Activated CD4-positive, alpha-beta memory T cell treated with anti-CD3 and anti-CD28 coated beads for 36 hours (primary cell): ENCODE results near the gene LRMDA. TPM values are rescaled to one million over a fixed set of nuclear protein-coding genes. Genes with fewer than 3 reads are reported as not detected.

Experiments
- CTCF ChIA-PET: fragments of 350-600 bp; sonication (Branson Sonifier 250); formaldehyde crosslinking; loops from one replicate; lab custom pipeline; 2021; ENCODE audit warnings: antibody characterized with exemption, inconsistent platforms; lab: Charles Lee
- POLR2A ChIA-PET: fragments of 350-600 bp; sonication (Branson Sonifier 250); formaldehyde crosslinking; loops from one replicate; lab custom pipeline; 2021; ENCODE audit warnings: antibody characterized with exemption; lab: Charles Lee
- DNase-seq: peaks from one replicate; pipeline ENCODE4 v3.0.0-alpha.2; 2020
- H3K27ac Mint-ChIP-seq: one replicate; pipeline ENCODE4 v1.8.0; 2021; ENCODE audit warnings: mixed read lengths
- H3K27me3 Mint-ChIP-seq: one replicate; pipeline ENCODE4 v1.8.0; 2021; ENCODE audit warnings: mixed read lengths
- H3K36me3 Mint-ChIP-seq: one replicate; pipeline ENCODE4 v1.8.0; 2021; ENCODE audit warnings: mixed read lengths
- H3K4me1 Mint-ChIP-seq: one replicate; pipeline ENCODE4 v1.8.0; 2021; ENCODE audit warnings: low read depth, mixed read lengths
- H3K4me3 Mint-ChIP-seq: one replicate; pipeline ENCODE4 v1.8.0; 2021; ENCODE audit warnings: mild to moderate bottlenecking, mixed read lengths
- H3K9me3 Mint-ChIP-seq: one replicate; pipeline ENCODE4 v1.8.0; 2021; ENCODE audit warnings: mixed read lengths
- intact Hi-C: fragments of 100-400 bp; cut with micrococcal nuclease; formaldehyde crosslinking; loops from one replicate; pipeline ENCODE4 v1.15.1; 2023
- total RNA-seq, 2 experiments: library from RNA; stranded (reverse); gene quantifications; one replicate each; pipeline ENCODE4 v1.2.3, GENCODE V29; 2021

LRMDA gene
- total RNA-seq, 2 experiments from 2014 or later, result not detected

- Mint-ChIP-seq H3K27ac (no peak overlapping the region), H3K4me3 (no peak overlapping the region), H3K36me3 (no peaks in the 10 kb centered on the region), H3K4me1 (no peaks in the 10 kb centered on the region), H3K9me3 (no peaks in the 10 kb centered on the region), H3K27me3 (peaks cover 9% of the 10 kb centered on the region)
- DNase-seq, result no peak
- ChIA-PET CTCF (no interaction called here), POLR2A (no interaction called here)
- intact Hi-C loops, result no loop called here
Observed at GRCh38 chr10:75817198-75817597, 385.8 kb downstream of the LRMDA start.

GRCh38 chr10:75818552-75818951, 387.1 kb downstream of the LRMDA start:
- H3K4me1 Mint-ChIP-seq, result no peaks in the 10 kb centered on the region
- H3K27me3 Mint-ChIP-seq, result peaks cover 9% of the 10 kb centered on the region
- no peaks in the 10 kb centered on the region for H3K9me3 Mint-ChIP-seq

GRCh38 chr10:75825235-75825634, 393.8 kb downstream of the LRMDA start:
- Mint-ChIP-seq H3K4me3 (no peak overlapping the region), H3K4me1 (no peaks in the 10 kb centered on the region), H3K27me3 (peaks cover 2% of the 10 kb centered on the region), H3K36me3 (no peaks in the 10 kb centered on the region), H3K27ac (no peak overlapping the region), H3K9me3 (no peaks in the 10 kb centered on the region)
- intact Hi-C loops, result no loop called here
- no peak for DNase-seq
- ChIA-PET CTCF (no interaction called here), POLR2A (no interaction called here)

More at GRCh38 chr10:75818552-75818951, 387.1 kb downstream of the LRMDA start:
- intact Hi-C loops, result no loop called here
- Mint-ChIP-seq H3K4me3 (no peak overlapping the region), H3K27ac (no peak overlapping the region), H3K36me3 (no peaks in the 10 kb centered on the region)
- ChIA-PET CTCF (no interaction called here), POLR2A (no interaction called here)
- no peak for DNase-seq

- Mint-ChIP-seq H3K27ac (no peak overlapping the region), H3K36me3 (no peaks in the 10 kb centered on the region), H3K4me1 (no peaks in the 10 kb centered on the region), H3K27me3 (peaks cover under 1% of the 10 kb centered on the region), H3K4me3 (no peak overlapping the region), H3K9me3 (no peaks in the 10 kb centered on the region)
- CTCF ChIA-PET, result no interaction called here
- intact Hi-C loops, result no loop called here
- DNase-seq, result no peak
- POLR2A ChIA-PET, result no interaction called here
Observed at GRCh38 chr10:75825661-75826060, 394.2 kb downstream of the LRMDA start.

- intact Hi-C loops, result no loop called here
- CTCF ChIA-PET, result no interaction called here
- no peaks in the 10 kb centered on the region for H3K4me1 Mint-ChIP-seq
- peaks cover 2% of the 10 kb centered on the region for H3K27me3 Mint-ChIP-seq
- POLR2A ChIA-PET, result no interaction called here
- H3K4me3 Mint-ChIP-seq, result no peak overlapping the region
- no peaks in the 10 kb centered on the region for H3K9me3 Mint-ChIP-seq
- no peak for DNase-seq
- H3K27ac Mint-ChIP-seq, result no peak overlapping the region
- no peaks in the 10 kb centered on the region for H3K36me3 Mint-ChIP-seq
Observed at GRCh38 chr10:75826846-75827245, 395.4 kb downstream of the LRMDA start.

- DNase-seq, result no peak
- no peaks in the 10 kb centered on the region for H3K4me1 Mint-ChIP-seq
- CTCF ChIA-PET, result no interaction called here
- peaks cover 2% of the 10 kb centered on the region for H3K9me3 Mint-ChIP-seq
- POLR2A ChIA-PET, result no interaction called here
- H3K27ac Mint-ChIP-seq, result no peak overlapping the region
- H3K36me3 Mint-ChIP-seq, result no peaks in the 10 kb centered on the region
- intact Hi-C loops, result no loop called here
- no peak overlapping the region for H3K4me3 Mint-ChIP-seq
- peaks cover 2% of the 10 kb centered on the region for H3K27me3 Mint-ChIP-seq
Observed at GRCh38 chr10:75827587-75828021, 396.2 kb downstream of the LRMDA start.

GRCh38 chr10:75828413-75828812, 397.0 kb downstream of the LRMDA start:
- no peak for DNase-seq
- peaks cover 2% of the 10 kb centered on the region for H3K27me3 Mint-ChIP-seq
- intact Hi-C loops, result no loop called here
- no peak overlapping the region for H3K4me3 Mint-ChIP-seq
- peaks cover 2% of the 10 kb centered on the region for H3K9me3 Mint-ChIP-seq
- no peaks in the 10 kb centered on the region for H3K4me1 Mint-ChIP-seq
- ChIA-PET POLR2A (no interaction called here), CTCF (no interaction called here)
- no peak overlapping the region for H3K27ac Mint-ChIP-seq
- no peaks in the 10 kb centered on the region for H3K36me3 Mint-ChIP-seq

GRCh38 chr10:75836064-75836463, 404.6 kb downstream of the LRMDA start:
- no peak for DNase-seq
- Mint-ChIP-seq H3K27me3 (peaks cover 4% of the 10 kb centered on the region), H3K4me3 (no peak overlapping the region), H3K9me3 (peaks cover 2% of the 10 kb centered on the region), H3K27ac (no peak overlapping the region), H3K4me1 (no peaks in the 10 kb centered on the region), H3K36me3 (no peaks in the 10 kb centered on the region)
- intact Hi-C loops, result no loop called here
- ChIA-PET POLR2A (no interaction called here), CTCF (no interaction called here)

- CTCF ChIA-PET, result no interaction called here
- peaks cover 4% of the 10 kb centered on the region for H3K27me3 Mint-ChIP-seq
- H3K36me3 Mint-ChIP-seq, result no peaks in the 10 kb centered on the region
- H3K4me3 Mint-ChIP-seq, result no peak overlapping the region
- no peak overlapping the region for H3K27ac Mint-ChIP-seq
- intact Hi-C loops, result no loop called here
- POLR2A ChIA-PET, result no interaction called here
- DNase-seq, result no peak
- H3K4me1 Mint-ChIP-seq, result no peaks in the 10 kb centered on the region
- H3K9me3 Mint-ChIP-seq, result no peaks in the 10 kb centered on the region
Observed at GRCh38 chr10:75838486-75838885, 407.1 kb downstream of the LRMDA start.

GRCh38 chr10:75839020-75839419, 407.6 kb downstream of the LRMDA start:
- ChIA-PET POLR2A (no interaction called here), CTCF (no interaction called here)
- Mint-ChIP-seq H3K36me3 (no peaks in the 10 kb centered on the region), H3K9me3 (no peaks in the 10 kb centered on the region), H3K27me3 (peaks cover 4% of the 10 kb centered on the region), H3K4me1 (no peaks in the 10 kb centered on the region), H3K27ac (no peak overlapping the region), H3K4me3 (no peak overlapping the region)
- no peak for DNase-seq
- intact Hi-C loops, result no loop called here

GRCh38 chr10:75841266-75841665, 409.8 kb downstream of the LRMDA start:
- intact Hi-C loops, result no loop called here
- DNase-seq, result no peak
- Mint-ChIP-seq H3K27ac (no peak overlapping the region), H3K36me3 (no peaks in the 10 kb centered on the region), H3K9me3 (no peaks in the 10 kb centered on the region), H3K4me1 (no peaks in the 10 kb centered on the region), H3K27me3 (peaks cover 2% of the 10 kb centered on the region), H3K4me3 (no peak overlapping the region)
- ChIA-PET POLR2A (no interaction called here), CTCF (no interaction called here)

- ChIA-PET CTCF (no interaction called here), POLR2A (no interaction called here)
- no peaks in the 10 kb centered on the region for H3K4me1 Mint-ChIP-seq
- H3K4me3 Mint-ChIP-seq, result no peak overlapping the region
- no peaks in the 10 kb centered on the region for H3K9me3 Mint-ChIP-seq
- no peaks in the 10 kb centered on the region for H3K36me3 Mint-ChIP-seq
- DNase-seq, result no peak
- no peak overlapping the region for H3K27ac Mint-ChIP-seq
- intact Hi-C loops, result no loop called here
- H3K27me3 Mint-ChIP-seq, result peaks cover 2% of the 10 kb centered on the region
Observed at GRCh38 chr10:75845176-75845947, 413.9 kb downstream of the LRMDA start.

- H3K9me3 Mint-ChIP-seq, result no peaks in the 10 kb centered on the region
- H3K27ac Mint-ChIP-seq, result no peak overlapping the region
- intact Hi-C loops, result no loop called here
- H3K36me3 Mint-ChIP-seq, result no peaks in the 10 kb centered on the region
- CTCF ChIA-PET, result no interaction called here
- peaks cover 2% of the 10 kb centered on the region for H3K27me3 Mint-ChIP-seq
- no peak for DNase-seq
- POLR2A ChIA-PET, result no interaction called here
- H3K4me1 Mint-ChIP-seq, result no peaks in the 10 kb centered on the region
- H3K4me3 Mint-ChIP-seq, result no peak overlapping the region
Observed at GRCh38 chr10:75847477-75847876, 416.1 kb downstream of the LRMDA start.
